BE2C (cell line): ENCODE results near the gene AHCTF1.
"Not testable (repeated sequence)": the region's sequence is repeated elsewhere in the genome, so short reads cannot be mapped to it uniquely, and the experiment has no call there.

Experiments used
- DNase-seq: peaks from one replicate; pipeline ENCODE4 v3.0.0-alpha.2; 2020
- H3K27me3 ChIP-seq: fragments of 250-450 bp; sonication (Bioruptor Pico); 2 replicates; pipeline ENCODE4 v1.5.1; 2020; ENCODE audit warnings: mild to moderate bottlenecking
- H3K36me3 ChIP-seq: fragments of 250-450 bp; sonication (Bioruptor Pico); 2 replicates; pipeline ENCODE4 v1.5.1; 2020; ENCODE audit warnings: mild to moderate bottlenecking
- H3K4me1 ChIP-seq: fragments of 250-450 bp; sonication (Bioruptor Pico); 2 replicates; pipeline ENCODE4 v1.5.1; 2020
- H3K4me3 ChIP-seq: 2 replicates; pipeline ENCODE4 v1.5.1; 2011; ENCODE audit warnings: low read depth, low read length
- H3K9me3 ChIP-seq: fragments of 250-450 bp; sonication (Bioruptor Pico); 2 replicates; pipeline ENCODE4 v1.5.1; 2020
- TF ChIP-seq, protein P1 (sequence below): IDR thresholded peaks from 2 replicates; pipeline ENCODE4 v1.5.1; 2012; ENCODE audit warnings: mild to moderate bottlenecking, low read depth, low read length

Gene AHCTF1

GRCh38 chr1:246820666-246821065 is 111.1 kb downstream of the AHCTF1 start:
- DNase-seq = no peak
- Histone ChIP-seq H3K36me3 (no peaks in the 10 kb centered on the region), H3K9me3 (no peaks in the 10 kb centered on the region), H3K27me3 (no peaks in the 10 kb centered on the region), H3K4me1 (no peaks in the 10 kb centered on the region), H3K4me3 (no peak overlapping the region)
- TF ChIP-seq, protein P1, sequence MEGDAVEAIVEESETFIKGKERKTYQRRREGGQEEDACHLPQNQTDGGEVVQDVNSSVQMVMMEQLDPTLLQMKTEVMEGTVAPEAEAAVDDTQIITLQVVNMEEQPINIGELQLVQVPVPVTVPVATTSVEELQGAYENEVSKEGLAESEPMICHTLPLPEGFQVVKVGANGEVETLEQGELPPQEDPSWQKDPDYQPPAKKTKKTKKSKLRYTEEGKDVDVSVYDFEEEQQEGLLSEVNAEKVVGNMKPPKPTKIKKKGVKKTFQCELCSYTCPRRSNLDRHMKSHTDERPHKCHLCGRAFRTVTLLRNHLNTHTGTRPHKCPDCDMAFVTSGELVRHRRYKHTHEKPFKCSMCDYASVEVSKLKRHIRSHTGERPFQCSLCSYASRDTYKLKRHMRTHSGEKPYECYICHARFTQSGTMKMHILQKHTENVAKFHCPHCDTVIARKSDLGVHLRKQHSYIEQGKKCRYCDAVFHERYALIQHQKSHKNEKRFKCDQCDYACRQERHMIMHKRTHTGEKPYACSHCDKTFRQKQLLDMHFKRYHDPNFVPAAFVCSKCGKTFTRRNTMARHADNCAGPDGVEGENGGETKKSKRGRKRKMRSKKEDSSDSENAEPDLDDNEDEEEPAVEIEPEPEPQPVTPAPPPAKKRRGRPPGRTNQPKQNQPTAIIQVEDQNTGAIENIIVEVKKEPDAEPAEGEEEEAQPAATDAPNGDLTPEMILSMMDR = no peak

DNA sequence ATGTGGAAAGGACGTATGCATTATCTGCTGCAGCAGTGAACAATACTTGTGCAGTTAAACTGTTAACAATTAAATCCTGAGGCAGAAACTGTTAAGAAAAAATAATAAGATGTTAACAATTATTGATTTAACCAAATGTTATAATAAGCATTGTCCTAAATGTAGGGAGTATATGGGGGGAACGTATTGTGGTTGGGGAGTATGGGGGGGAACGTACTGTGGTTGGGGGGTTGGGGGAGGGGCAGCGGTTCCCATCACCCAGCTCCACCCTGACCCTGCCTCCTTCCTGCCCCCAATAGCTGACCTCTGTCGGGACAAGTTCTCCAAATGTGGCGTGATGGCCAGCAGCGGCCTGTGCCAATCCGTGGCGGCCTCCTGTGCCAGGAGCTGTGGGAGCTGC is 114.0 kb downstream of the AHCTF1 start:
- not testable (repeated sequence) for H3K4me1 ChIP-seq, H3K4me3 ChIP-seq, H3K27me3 ChIP-seq, H3K36me3 ChIP-seq, H3K9me3 ChIP-seq, DNase-seq

GRCh38 chr1:246815693-246816270 is 116.0 kb downstream of the AHCTF1 start:
- H3K9me3 ChIP-seq = no peaks in the 10 kb centered on the region
- no peak overlapping the region for H3K4me3 ChIP-seq
- H3K4me1 ChIP-seq = no peaks in the 10 kb centered on the region
- H3K27me3 ChIP-seq = no peaks in the 10 kb centered on the region
- DNase-seq = no peak
- TF ChIP-seq, protein P1 = no peak
- H3K36me3 ChIP-seq = no peaks in the 10 kb centered on the region

DNA sequence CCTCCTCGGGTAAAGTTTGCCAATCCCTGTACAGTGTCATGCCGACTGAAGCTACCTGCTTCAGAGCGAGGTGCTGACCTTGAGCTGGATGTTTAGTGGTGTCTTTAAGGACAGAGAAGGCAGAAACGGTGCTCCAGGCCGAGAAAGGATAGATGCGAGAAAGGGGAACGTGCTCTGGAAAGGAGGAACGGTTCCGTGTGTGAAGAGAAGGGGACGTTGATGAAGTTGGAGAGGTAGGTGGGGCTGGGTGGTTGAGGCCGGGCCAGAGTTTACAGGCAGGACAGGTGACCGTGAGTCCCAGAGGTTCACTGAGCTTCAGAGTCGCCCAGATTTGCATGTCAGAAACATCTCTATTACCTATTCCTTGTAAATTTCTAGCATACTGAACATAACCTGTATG is 116.9 kb downstream of the AHCTF1 start:
- DNase-seq = no peak
- no peaks in the 10 kb centered on the region for H3K9me3 ChIP-seq
- H3K4me1 ChIP-seq = no peaks in the 10 kb centered on the region
- TF ChIP-seq, protein P1 = no peak
- no peaks in the 10 kb centered on the region for H3K36me3 ChIP-seq
- H3K4me3 ChIP-seq = no peak overlapping the region
- H3K27me3 ChIP-seq = no peaks in the 10 kb centered on the region

DNA sequence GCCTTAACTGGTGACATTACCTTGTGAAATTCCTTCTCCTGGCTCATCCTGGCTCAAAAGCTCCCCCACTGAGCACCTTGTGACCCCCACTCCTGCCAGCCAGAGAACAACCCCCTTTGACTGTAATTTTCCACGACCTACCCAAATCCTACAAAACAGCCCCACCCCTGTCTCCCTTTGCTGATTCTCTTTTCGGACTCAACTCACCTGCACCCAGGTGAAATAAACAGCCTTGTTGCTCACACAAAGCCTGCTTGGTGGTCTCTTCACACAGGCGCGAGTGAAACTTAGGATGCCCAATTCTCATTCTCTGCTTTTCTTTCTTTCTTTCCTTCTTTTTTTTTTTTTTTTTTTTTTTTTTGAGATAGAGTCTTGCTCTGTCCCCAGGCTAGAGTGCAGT is 118.4 kb downstream of the AHCTF1 start:
- not testable (repeated sequence) for DNase-seq

GRCh38 chr1:246811985-246812384 is 119.8 kb downstream of the AHCTF1 start:
- H3K27me3 ChIP-seq = no peaks in the 10 kb centered on the region
- H3K4me3 ChIP-seq = no peak overlapping the region
- no peaks in the 10 kb centered on the region for H3K9me3 ChIP-seq
- H3K36me3 ChIP-seq = no peaks in the 10 kb centered on the region
- DNase-seq = no peak
- TF ChIP-seq, protein P1 = no peak
- no peaks in the 10 kb centered on the region for H3K4me1 ChIP-seq

More for the DNA sequence above, 118.4 kb downstream of the AHCTF1 start:
- H3K36me3 ChIP-seq, H3K27me3 ChIP-seq, H3K9me3 ChIP-seq, H3K4me1 ChIP-seq, H3K4me3 ChIP-seq: not testable (repeated sequence)

DNA sequence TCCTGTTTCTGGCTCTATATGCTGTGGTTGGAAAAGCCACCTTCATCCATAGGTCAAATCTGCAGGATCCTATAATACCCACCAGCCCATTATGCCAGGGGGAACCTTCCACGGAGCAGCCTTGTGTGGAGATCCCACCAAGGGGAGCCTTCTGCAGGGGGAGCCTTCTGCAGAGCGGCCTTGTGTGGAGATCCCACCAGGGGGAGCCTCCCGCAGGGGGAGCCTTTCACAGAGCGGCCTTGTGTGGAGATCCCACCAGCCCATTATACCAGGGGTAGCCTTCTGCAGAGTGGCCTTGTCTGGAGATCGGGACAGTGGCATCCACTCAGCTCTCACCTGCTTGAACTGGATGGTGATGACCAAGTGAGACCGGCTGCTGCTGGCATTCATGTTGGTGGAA is 122.3 kb downstream of the AHCTF1 start:
- TF ChIP-seq, protein P1 = peak; percentile 21; the same call in 1 of the 2 replicates
- Histone ChIP-seq H3K36me3 (no peaks in the 10 kb centered on the region), H3K9me3 (no peaks in the 10 kb centered on the region), H3K27me3 (no peaks in the 10 kb centered on the region), H3K4me3 (no peak overlapping the region), H3K4me1 (no peaks in the 10 kb centered on the region)
- DNase-seq = no peak
